ENCODE data around the gene GNLY.

GNLY gene

DNA sequence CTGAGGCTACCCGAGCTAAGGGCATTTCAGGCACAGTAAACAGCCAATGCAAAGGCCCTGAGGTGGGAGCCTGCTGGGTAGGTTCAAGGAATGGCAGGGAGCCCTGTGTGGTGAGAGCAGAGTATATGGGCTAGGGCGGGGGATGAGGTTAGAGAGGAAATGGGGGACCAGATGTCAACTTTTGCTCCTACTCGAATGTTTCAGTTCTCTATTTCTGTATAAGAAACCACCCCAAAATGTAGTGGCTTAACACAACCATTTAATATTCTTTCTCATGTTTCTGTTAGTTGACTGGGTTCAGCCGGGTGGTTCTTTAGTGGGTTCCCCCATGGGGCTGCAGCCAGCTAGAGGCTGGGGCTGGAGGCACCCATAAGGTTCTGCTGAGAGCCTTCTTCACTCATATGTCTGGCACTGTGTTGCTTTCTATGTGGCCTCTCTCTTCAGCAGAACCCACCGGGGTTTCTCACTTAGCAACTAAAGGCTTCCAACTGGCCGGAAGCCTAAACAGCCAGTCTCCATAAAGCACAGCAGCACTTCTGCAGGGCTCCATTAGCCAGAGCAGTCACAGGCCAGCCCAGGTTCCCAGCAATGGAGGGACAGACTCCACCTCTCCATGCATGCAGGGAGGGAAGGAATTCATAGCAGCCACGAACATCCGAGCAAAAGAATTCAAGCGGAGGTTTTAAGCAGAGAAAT is 54.0 kb downstream of the GNLY start:
- DNase-seq: no peak

Measured in activated CD4-positive, alpha-beta T cell treated with anti-CD3 and anti-CD28 coated beads, Interleukin-2, Interleukin-6, amounts not matched to agents 100 ng/mL and 50 ng/mL, durations not matched to agents 16 hours and 8 hours (primary cell).